Stimulated activated CD4-positive, alpha-beta T cell treated with anti-CD3 and anti-CD28 coated beads, Interleukin-12 subunit alpha, Interleukin-12 subunit beta, amount 100 ng/mL, for 24 hours (primary cell): ENCODE results near the gene COL25A1.

ENCODE experiments used
- DNase-seq, 2 experiments: peaks; one replicate each; pipeline ENCODE4 v3.0.0-alpha.2; 2020; ENCODE audit warnings: low read depth in 2 of 2

COL25A1 gene

GRCh38 chr4:109291707-109292238 is 10.7 kb downstream of the COL25A1 start:
- DNase-seq: no peak

GRCh38 chr4:109290918-109291317 is 11.5 kb downstream of the COL25A1 start:
- DNase-seq: no peak

DNA sequence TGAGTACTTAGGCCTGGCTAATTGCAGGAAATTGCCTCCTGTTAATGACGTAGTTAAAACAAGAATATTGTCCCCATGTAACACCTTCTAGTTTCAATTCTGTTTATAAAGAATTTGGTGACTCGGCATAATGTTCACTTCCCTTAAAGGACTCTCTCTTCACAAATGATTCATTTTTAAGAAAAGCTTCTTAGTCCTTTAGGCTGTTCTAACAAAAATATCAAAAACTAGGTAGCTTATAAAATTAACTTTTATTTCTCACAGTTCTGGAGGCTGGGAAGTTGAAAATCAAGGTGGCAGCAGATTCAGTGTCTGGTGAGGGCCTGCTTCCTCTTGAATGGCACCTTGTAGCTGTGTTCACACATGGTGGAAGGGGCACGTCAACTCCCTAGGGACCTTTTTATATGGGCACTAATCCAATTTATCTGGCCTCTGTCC is 23.8 kb downstream of the COL25A1 start:
- DNase-seq: no peak

GRCh38 chr4:109276482-109277095 is 25.9 kb downstream of the COL25A1 start:
- DNase-seq: no peak

DNA sequence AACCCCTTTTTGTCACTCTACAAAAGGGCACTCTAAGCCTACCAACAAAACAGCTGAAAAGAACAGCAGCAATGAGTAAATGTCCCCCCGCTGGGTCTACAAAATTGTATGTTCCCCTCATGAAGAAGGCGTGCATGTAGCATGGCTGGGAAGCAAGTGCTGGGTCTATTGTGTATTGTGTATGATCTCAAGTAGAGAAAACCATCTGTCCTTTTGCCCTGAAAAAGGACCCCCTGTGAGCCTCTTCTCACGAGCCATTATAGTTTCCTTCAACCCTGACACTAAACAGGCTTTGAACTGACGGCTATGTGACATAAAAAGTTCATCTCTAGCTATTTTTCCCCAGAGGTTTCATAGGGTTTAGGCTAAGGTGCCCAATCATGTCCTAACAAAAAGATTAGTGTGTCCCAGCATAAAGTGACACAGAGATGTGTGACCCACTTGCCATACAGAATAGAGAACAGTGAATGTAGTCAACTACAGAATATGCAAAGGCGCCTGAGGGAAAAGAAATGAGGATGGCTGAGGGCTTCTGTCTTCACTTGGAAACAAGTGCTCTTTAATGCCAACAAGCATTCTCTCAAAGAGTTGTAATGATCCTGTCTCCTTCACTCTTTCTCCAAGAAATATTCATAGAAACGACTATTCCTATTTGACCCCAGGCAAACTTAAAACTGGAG is 27.3 kb downstream of the COL25A1 start:
- DNase-seq: no peak

GRCh38 chr4:109266891-109267290 is 35.6 kb downstream of the COL25A1 start:
- no peak for DNase-seq

DNA sequence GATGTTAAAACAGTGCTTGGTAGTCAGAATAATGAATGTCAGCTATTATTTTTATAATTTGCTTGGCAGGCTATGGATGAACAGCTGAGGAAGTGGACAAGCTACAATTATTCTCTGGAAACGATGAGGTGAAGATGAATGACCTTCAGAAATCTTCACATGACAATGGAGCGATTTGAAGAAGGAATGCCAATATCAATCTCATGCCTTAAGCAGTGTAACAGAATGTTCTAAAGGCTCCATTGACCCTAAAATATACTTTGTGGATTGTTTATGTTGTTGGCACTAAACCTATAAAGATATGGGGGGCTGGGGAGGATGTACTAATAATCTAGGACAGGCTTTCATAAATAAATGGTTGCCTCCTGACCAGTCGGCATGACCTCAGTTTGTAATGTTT is 36.2 kb downstream of the COL25A1 start:
- DNase-seq: no peak

GRCh38 chr4:109263721-109264120 is 38.7 kb downstream of the COL25A1 start:
- DNase-seq: no peak

- no peak for DNase-seq
Measured at GRCh38 chr4:109256818-109257217, 45.6 kb downstream of the COL25A1 start.

- DNase-seq: no peak
Measured at GRCh38 chr4:109254845-109255244, 47.6 kb downstream of the COL25A1 start.

DNA sequence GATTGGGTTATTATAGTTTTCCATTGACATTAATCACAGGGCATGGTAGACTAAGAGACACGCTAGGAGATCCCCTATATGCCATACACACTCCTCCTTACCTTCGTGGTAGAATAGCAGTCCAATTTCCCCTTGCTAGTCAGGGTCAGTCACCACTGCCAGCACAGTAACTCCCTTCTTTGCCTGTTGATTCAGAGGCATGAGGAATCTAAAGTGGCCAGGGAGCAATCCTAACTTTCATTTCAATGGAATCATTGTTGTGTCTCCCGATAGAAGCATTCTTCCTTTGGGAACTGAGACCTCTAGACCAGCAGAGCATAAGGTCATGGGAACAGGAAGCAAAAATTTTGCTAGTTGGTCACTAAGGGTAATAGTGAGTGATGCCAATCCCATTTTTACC is 51.1 kb downstream of the COL25A1 start:
- DNase-seq: no peak

GRCh38 chr4:109248322-109248900 is 54.0 kb downstream of the COL25A1 start:
- no peak for DNase-seq

DNA sequence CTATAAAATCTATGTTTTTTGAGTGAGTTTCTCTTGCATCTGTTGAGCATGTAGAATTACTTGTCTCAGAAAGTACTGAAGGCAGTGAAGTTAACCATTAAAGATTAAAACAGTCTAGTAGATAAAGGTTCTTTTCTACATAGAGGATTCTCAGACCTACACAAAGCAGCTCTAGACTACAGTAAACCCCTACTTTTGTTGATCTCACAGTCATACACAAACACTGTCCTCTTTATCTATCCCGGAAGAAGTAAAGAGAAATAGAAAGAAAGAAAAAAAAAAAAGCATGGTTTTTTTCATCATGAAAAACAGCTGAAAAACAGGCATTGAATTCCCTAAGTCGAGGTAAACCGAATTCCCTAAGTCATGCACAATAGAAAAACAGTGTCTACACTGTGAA is 58.6 kb downstream of the COL25A1 start:
- no peak for DNase-seq

DNA sequence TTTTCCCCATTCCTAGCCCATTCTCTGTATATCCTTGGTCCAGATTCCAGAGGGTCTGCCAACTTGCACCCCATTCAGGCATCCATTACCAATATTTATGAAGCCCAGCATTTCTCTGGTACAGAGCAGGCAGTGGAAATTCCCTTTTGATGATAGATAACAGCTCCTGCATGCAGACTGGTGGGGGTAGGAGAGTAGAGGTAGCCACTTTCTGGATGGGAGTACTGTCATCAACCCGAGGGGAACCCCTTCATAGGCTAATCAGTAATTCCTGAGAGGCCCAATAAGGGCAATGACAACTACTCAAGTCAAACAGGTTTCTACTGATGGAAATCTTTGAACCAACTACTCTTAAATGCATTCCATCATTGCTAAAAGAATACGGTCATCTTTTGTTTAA is 63.7 kb downstream of the COL25A1 start:
- DNase-seq: no peak

DNA sequence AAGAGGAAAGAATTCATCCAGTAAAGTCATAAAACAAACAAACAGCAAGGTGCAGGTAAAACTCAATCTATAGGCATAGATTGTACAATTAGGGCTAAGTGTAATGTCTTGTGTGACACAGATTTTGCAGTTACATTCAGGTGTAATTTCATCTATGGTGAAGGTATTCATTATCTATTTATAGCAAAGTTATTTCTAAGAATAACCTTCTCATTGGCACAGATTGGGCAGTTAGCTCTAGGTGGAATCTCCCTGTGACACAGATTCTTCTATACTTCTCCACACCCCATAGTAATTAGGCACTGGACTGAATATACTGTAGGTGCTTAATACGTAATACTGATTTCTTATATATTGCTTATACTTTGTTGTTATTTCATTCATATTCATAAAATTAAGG is 66.8 kb downstream of the COL25A1 start:
- no peak for DNase-seq

GRCh38 chr4:109234596-109234995 is 67.9 kb downstream of the COL25A1 start:
- no peak for DNase-seq

GRCh38 chr4:109233570-109233969 is 68.9 kb downstream of the COL25A1 start:
- DNase-seq: no peak

DNA sequence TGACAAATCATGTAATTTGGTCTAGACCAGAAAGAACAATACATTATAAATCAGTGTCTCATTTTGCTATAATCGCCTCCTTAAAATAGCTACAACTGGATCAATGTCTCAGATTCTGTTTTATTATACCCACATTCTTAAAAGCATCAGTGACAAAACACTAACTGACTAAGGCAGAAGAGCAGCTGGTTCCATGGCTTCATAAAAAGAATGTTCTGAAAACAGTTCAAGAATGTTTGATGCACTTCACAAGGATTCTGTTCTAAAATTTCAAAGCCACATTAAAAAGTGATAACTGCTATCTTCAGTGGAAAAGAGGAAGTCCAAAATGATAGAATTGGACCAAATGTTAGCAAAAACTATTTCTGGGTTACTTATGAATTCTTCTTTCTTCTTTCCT is 69.8 kb downstream of the COL25A1 start:
- no peak for DNase-seq

GRCh38 chr4:109231331-109231730 is 71.1 kb downstream of the COL25A1 start:
- no peak for DNase-seq

DNA sequence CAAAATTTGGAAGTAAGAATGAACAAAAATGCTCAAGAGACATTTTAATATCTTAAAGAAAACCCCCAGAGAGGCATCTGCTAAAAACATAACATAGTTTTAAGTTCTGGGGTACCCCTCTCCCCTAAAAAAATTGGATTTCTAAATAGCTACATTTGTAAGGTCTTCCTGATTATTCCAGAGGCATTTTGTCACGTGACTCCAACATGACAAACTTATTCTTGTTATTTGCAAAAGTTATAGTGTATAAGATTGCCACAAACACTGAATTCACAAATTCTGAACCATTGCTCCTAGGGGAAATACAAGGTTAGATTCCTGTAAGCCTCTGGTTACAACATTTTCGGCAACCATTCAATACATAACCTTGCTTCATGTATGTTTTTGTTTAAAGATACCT is 73.4 kb downstream of the COL25A1 start:
- DNase-seq: no peak

DNA sequence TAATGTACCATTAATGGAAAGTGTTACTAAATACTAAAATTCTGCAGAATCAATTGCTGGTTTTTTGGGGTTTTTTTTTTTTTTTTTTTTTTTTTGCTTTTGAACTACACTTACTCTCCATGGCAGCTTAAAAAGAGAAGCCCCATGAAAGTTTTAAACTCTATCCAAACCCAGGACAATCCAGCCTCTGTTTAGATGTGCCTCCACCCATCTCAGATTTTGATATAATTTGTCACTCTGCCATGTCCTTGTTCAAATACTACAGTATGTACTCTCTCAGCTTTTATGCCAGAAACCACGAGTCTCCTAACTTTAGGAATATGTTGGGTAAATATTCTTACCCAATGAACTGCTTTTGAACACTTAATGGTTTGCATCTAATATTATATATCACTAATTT is 84.2 kb downstream of the COL25A1 start:
- DNase-seq: no peak

- no peak for DNase-seq
Measured at GRCh38 chr4:109216085-109216696, 86.3 kb downstream of the COL25A1 start.

GRCh38 chr4:109215506-109215905 is 87.0 kb downstream of the COL25A1 start:
- no peak for DNase-seq
